B cell (primary cell): Measurements from ENCODE around the gene EFCC1. TPM values are rescaled to one million over a fixed set of nuclear protein-coding genes. Genes with fewer than 3 reads are reported as not detected.
A peak's percentile ranks its signal among the peaks of the same experiment; 100 is the strongest.

Experiments
- ATAC-seq: fragments of 200-7000 bp; cut with Tn5 transposase; one replicate; pipeline ENCODE4 v1.10.0; 2021; ENCODE audit warnings: low read depth, mild to moderate bottlenecking, moderate number of reproducible peaks, moderate library complexity
- CTCF ChIA-PET: fragments of 350-600 bp; sonication (Branson Sonifier 250); formaldehyde crosslinking; loops from one replicate; lab custom pipeline; 2021; ENCODE audit warnings: antibody characterized with exemption, inconsistent platforms; lab: Charles Lee
- POLR2A ChIA-PET: fragments of 350-600 bp; sonication (Branson Sonifier 250); formaldehyde crosslinking; loops from one replicate; lab custom pipeline; 2021; ENCODE audit warnings: antibody characterized with exemption; lab: Charles Lee
- DNase-seq: peaks from one replicate; pipeline ENCODE4 v3.0.0; 2013
- H2AFZ ChIP-seq: 2 replicates; pipeline ENCODE4 v1.6.1; 2012; ENCODE audit warnings: mild to moderate bottlenecking, low read depth, low read length; ENCODE audit not compliant: insufficient read depth, poor library complexity, severe bottlenecking
- H3K27ac ChIP-seq, 2 donors: 1 replicate in 1 of 2; 2 replicates in 1 of 2; pipeline ENCODE4 v1.5.1; 2012 to 2013; ENCODE audit warnings: low read length in 2 of 2, mild to moderate bottlenecking in 2 of 2, moderate library complexity in 1 of 2
- H3K27me3 ChIP-seq, 4 experiments: fragments of 200-600 bp in 1 of 4; sonication (generic) in 1 of 4; replicated peaks in 1 of 4; 1 replicate in 2 of 4; 2 replicates in 2 of 4; pipeline versions ENCODE4 v1.6.1 to v1.7.0; 2013 to 2016; ENCODE audit warnings: low read length in 3 of 4, mild to moderate bottlenecking in 2 of 4, mixed read lengths in 1 of 4, moderate library complexity in 1 of 4; ENCODE audit not compliant: insufficient read depth in 4 of 4, control insufficient read depth in 3 of 4; ENCODE audit errors: control extremely low read depth in 1 of 4
- H3K36me3 ChIP-seq, 2 experiments: replicated peaks in 1 of 2; 1 replicate in 1 of 2; 2 replicates in 1 of 2; pipeline versions ENCODE4 v1.6.1 to v1.7.1; 2013; ENCODE audit warnings: low read length in 1 of 2; ENCODE audit not compliant: insufficient read depth in 2 of 2, control insufficient read depth in 1 of 2; ENCODE audit errors: control extremely low read depth in 1 of 2, extremely low read depth in 1 of 2
- H3K4me1 ChIP-seq, 2 donors: fragments of 200-600 bp in 1 of 2; sonication (generic) in 1 of 2; 1 replicate in 1 of 2; 2 replicates in 1 of 2; pipeline versions ENCODE4 v1.5.1 to v1.6.1; 2013 to 2017; ENCODE audit warnings: low read length in 2 of 2; ENCODE audit not compliant: control insufficient read depth in 2 of 2, insufficient read depth in 2 of 2
- H3K4me2 ChIP-seq: replicated peaks from 2 replicates; pipeline ENCODE3; 2012; ENCODE audit warnings: mild to moderate bottlenecking, low read depth, low read length; ENCODE audit not compliant: poor library complexity, severe bottlenecking
- H3K4me3 ChIP-seq, 5 experiments: fragments of 200-600 bp in 1 of 5; sonication (generic) in 1 of 5; 1 replicate in 3 of 5; 2 replicates in 2 of 5; pipeline versions ENCODE4 v1.5.1 to v1.7.0; 2011 to 2016; ENCODE audit warnings: low read length in 4 of 5, mild to moderate bottlenecking in 4 of 5, low read depth in 2 of 5, control low read depth in 1 of 5, moderate library complexity in 1 of 5; ENCODE audit not compliant: insufficient read depth in 1 of 5; ENCODE audit errors: control extremely low read depth in 1 of 5, extremely low read depth in 1 of 5
- H3K79me2 ChIP-seq: fragments of 200-600 bp; sonication (generic); one replicate; pipeline ENCODE4 v1.6.0; 2016; ENCODE audit warnings: low read length; ENCODE audit not compliant: control insufficient read depth, insufficient read depth
- H3K9ac ChIP-seq: fragments of 200-600 bp; sonication (generic); 2 replicates; pipeline ENCODE4 v1.6.1; 2017; ENCODE audit warnings: mild to moderate bottlenecking, low read length, moderate library complexity
- H3K9me3 ChIP-seq, 3 donors: one replicate each; pipeline versions ENCODE4 v1.6.1 to v1.7.1; 2013; ENCODE audit warnings: low read length in 2 of 3; ENCODE audit not compliant: control insufficient read depth in 2 of 3, insufficient read depth in 1 of 3; ENCODE audit errors: control extremely low read depth in 1 of 3
- H4K20me1 ChIP-seq: 2 replicates; pipeline ENCODE4 v1.6.0; 2012; ENCODE audit warnings: mild to moderate bottlenecking, low read length; ENCODE audit not compliant: insufficient read depth, control insufficient read depth, poor library complexity, severe bottlenecking
- H3K27ac Mint-ChIP-seq: one replicate; pipeline ENCODE4 v1.8.0; 2021; ENCODE audit warnings: mixed read lengths
- H3K27me3 Mint-ChIP-seq: one replicate; pipeline ENCODE4 v1.8.0; 2021; ENCODE audit warnings: mixed read lengths
- H3K4me1 Mint-ChIP-seq: one replicate; pipeline ENCODE4 v1.8.0; 2021; ENCODE audit warnings: mixed read lengths
- H3K4me3 Mint-ChIP-seq: one replicate; pipeline ENCODE4 v1.8.0; 2021; ENCODE audit warnings: mixed read lengths
- H3K9me3 Mint-ChIP-seq: one replicate; pipeline ENCODE4 v1.8.0; 2022; ENCODE audit warnings: mixed read lengths; ENCODE audit not compliant: insufficient read depth
- EZH2 ChIP-seq: IDR thresholded peaks from 2 replicates; pipeline ENCODE4 v1.6.1; 2012; ENCODE audit warnings: borderline replicate concordance, low read depth, mild to moderate bottlenecking, moderate library complexity, low read length; ENCODE audit not compliant: insufficient read depth, poor library complexity, severe bottlenecking
- WGBS: methylation state at CpG from one replicate; pipeline ENCODE4 v1.1.5; 2013; ENCODE audit warnings: missing lambda C conversion rate; ENCODE audit not compliant: insufficient coverage; 5-methylcytosine and 5-hydroxymethylcytosine counted together
- intact Hi-C: fragments of 100-400 bp; cut with micrococcal nuclease; formaldehyde crosslinking; loops from one replicate; pipeline ENCODE4 v1.10.0; 2022
- polyA plus RNA-seq: library from polyadenylated mRNA; depleted of rRNA; stranded (reverse); fragments of >200 nt; gene quantifications from 2 replicates; pipeline ENCODE4 v1.2.3, GENCODE V29; 2012
- total RNA-seq, 2 donors: library from RNA; stranded (reverse); fragments of 120-200 nt in 1 of 2; gene quantifications; 1 replicate in 1 of 2; 2 replicates in 1 of 2; pipeline versions ENCODE4 v1.2.3 to v1.2.4, GENCODE V29; 2013 to 2022
- TF ChIP-seq, protein P1 (sequence below): fragments of 200-600 bp; IDR thresholded peaks from one replicate; pipeline ENCODE4 v1.8.0; 2022; ENCODE audit warnings: antibody characterized with exemption, mild to moderate bottlenecking

EFCC1 gene
- total and polyA plus RNA-seq, 2 donors (not counting 1 experiment from before 2014, with no cell fraction given), result 0.06 TPM; not detected in 1

DNA sequence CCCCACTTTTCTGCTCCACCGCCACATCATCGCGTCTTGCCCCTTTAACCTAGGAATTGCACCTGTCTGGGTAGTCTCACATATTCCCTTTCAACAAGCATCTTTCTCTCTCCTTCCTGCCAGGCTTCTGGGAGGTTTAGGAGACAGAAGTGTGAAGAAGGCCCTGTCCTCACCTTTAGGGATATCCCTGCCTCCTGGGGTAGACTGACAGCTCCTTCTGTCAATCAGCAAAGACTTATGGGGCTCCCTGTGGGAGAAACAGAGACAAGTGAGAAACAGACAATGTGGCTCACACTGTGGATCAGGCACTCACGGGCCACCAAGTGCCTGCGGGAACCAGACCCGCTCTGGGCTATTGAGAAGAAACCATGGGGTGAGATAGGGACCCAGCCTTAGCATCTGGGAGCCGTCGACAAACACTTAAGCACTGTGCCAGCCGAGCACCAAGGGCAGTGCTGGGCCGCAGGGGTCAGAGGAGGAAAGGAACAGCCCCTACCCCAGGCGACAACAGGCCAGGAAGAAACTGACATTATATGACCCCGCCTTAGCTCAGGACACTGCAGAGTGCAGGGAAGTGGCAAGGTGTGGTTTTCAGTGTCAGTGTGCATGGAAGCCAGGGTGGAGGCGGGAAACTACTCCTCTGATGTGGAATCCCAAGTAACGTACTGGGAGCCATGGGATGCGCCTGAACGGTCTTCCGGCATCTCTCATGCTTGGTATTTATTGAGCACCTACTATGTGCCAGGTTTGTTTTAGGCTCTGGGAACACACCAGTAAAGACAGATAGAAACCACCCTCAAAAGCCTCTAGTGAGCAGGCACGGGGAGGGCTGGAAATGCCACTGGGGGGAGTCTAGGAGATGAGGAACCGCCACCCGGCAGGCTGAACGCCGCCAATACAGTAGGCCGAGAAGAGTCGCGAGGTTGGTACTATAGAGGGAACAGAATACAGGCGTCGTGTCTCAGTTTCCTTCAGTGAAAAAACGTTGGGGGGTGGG, 1.8 kb downstream of the EFCC1 start:
- Histone ChIP-seq H3K27me3 (peaks cover 0 to 68% (median 33%) of the 10 kb centered on the region in 4 experiments), H3K36me3 (no peaks in the 10 kb centered on the region), H2AFZ (no peak overlapping the region), H3K9me3 (peaks cover 0 to 20% (median 0%) of the 10 kb centered on the region in 3 donors), H3K4me2 (peak overlapping the region; percentile 78), H3K27ac (no peak overlapping the region), H3K4me3 (no peak overlapping the region), H3K79me2 (no peaks in the 10 kb centered on the region), H4K20me1 (no peaks in the 10 kb centered on the region), H3K4me1 (peaks cover 32% of the 10 kb centered on the region in 2 donors), H3K9ac (peak overlapping the region; percentile 48)
- no peak for TF ChIP-seq EZH2
- TF ChIP-seq, protein P1, sequence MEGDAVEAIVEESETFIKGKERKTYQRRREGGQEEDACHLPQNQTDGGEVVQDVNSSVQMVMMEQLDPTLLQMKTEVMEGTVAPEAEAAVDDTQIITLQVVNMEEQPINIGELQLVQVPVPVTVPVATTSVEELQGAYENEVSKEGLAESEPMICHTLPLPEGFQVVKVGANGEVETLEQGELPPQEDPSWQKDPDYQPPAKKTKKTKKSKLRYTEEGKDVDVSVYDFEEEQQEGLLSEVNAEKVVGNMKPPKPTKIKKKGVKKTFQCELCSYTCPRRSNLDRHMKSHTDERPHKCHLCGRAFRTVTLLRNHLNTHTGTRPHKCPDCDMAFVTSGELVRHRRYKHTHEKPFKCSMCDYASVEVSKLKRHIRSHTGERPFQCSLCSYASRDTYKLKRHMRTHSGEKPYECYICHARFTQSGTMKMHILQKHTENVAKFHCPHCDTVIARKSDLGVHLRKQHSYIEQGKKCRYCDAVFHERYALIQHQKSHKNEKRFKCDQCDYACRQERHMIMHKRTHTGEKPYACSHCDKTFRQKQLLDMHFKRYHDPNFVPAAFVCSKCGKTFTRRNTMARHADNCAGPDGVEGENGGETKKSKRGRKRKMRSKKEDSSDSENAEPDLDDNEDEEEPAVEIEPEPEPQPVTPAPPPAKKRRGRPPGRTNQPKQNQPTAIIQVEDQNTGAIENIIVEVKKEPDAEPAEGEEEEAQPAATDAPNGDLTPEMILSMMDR, result no peak
- Mint-ChIP-seq H3K4me3 (peak overlapping the region; percentile 80), H3K4me1 (peaks cover 23% of the 10 kb centered on the region), H3K27me3 (peaks cover 64% of the 10 kb centered on the region), H3K27ac (peak overlapping the region; percentile 27), H3K9me3 (no peaks in the 10 kb centered on the region)
- DNase-seq (no peak), ATAC-seq (peak; percentile 16)
- intact Hi-C loops, result no loop called here
- ChIA-PET CTCF (interaction anchor here (0.9 to 2.4 kb wide), 6 partner anchors 13 to 243 kb away, joined by 3 to 15 read pairs (median 6); no protein-coding TSS in a partner anchor), POLR2A (interaction anchor here (0.6 kb wide), 1 partner anchor 232 kb away, joined by 4 read pairs; no protein-coding TSS in a partner anchor)
- 69% methylated on average over 20 of the region's 28 CpGs for WGBS
